OCI-LY7 (cell line): ENCODE measurements around the gene AGBL4. TPM values are rescaled to one million over a fixed set of nuclear protein-coding genes. Genes with fewer than 3 reads are reported as not detected.

ENCODE experiments used
- BruUV-seq: library from RNA; stranded (reverse); fragments of 400-500 nt; replicated peaks from 2 replicates; lab custom pipeline; 2021; lab: Mats Ljungman, UMichigan
- CTCF ChIA-PET: fragments of 300-600 bp; sonication (Branson Sonifier 250); formaldehyde crosslinking; loops from one replicate; lab custom pipeline; 2022; ENCODE audit warnings: antibody characterized with exemption; ENCODE audit not compliant: unreplicated experiment; lab: Charles Lee
- POLR2A ChIA-PET: fragments of 300-600 bp; sonication (Branson Sonifier 250); formaldehyde crosslinking; loops from one replicate; lab custom pipeline; 2022; ENCODE audit warnings: antibody characterized with exemption; lab: Charles Lee
- DNase-seq: peaks from one replicate; pipeline ENCODE4 v3.0.0-alpha.2; 2015; ENCODE audit warnings: low spot score
- H2AFZ ChIP-seq: fragments of 200-600 bp; sonication (generic), shearing (Covaris generic); 2 replicates; pipeline ENCODE4 v1.6.1; 2014; ENCODE audit warnings: mild to moderate bottlenecking, antibody characterized with exemption, low read length, moderate library complexity
- H3K27ac ChIP-seq: fragments of 200-600 bp; sonication (generic); 2 replicates; pipeline ENCODE4 v1.5.1; 2014; ENCODE audit warnings: mixed run types, low read depth, mild to moderate bottlenecking, moderate library complexity, low read length, inconsistent platforms; ENCODE audit not compliant: poor library complexity, severe bottlenecking
- H3K36me3 ChIP-seq: fragments of 200-600 bp; sonication (generic); 2 replicates; pipeline ENCODE4 v1.6.1; 2014; ENCODE audit warnings: mild to moderate bottlenecking, antibody characterized with exemption, low read length, moderate library complexity, mixed read lengths; ENCODE audit not compliant: insufficient read depth
- H3K4me1 ChIP-seq: fragments of 200-600 bp; sonication (generic); 2 replicates; pipeline ENCODE4 v1.5.1; 2014; ENCODE audit warnings: mild to moderate bottlenecking, low read length; ENCODE audit not compliant: insufficient read depth, poor library complexity, severe bottlenecking
- H3K4me2 ChIP-seq: fragments of 200-600 bp; sonication (generic); 2 replicates; pipeline ENCODE4 v1.6.1; 2014; ENCODE audit warnings: mild to moderate bottlenecking, low read length
- H3K4me3 ChIP-seq: fragments of 200-600 bp; sonication (generic); 2 replicates; pipeline ENCODE4 v1.5.1; 2014; ENCODE audit warnings: mild to moderate bottlenecking, low read depth, low read length; ENCODE audit not compliant: poor library complexity, severe bottlenecking
- H3K79me2 ChIP-seq: fragments of 200-600 bp; sonication (generic); 2 replicates; pipeline ENCODE4 v1.6.1; 2016; ENCODE audit warnings: low read depth, mild to moderate bottlenecking, low read length, moderate library complexity, mixed read lengths; ENCODE audit not compliant: insufficient read depth
- H3K9me2 ChIP-seq: fragments of 200-600 bp; sonication (generic); 2 replicates; pipeline ENCODE4 v1.6.1; 2016; ENCODE audit warnings: mild to moderate bottlenecking, low read length, mixed read lengths; ENCODE audit not compliant: insufficient read depth
- H3K9me3 ChIP-seq: fragments of 200-600 bp; sonication (generic); 2 replicates; pipeline ENCODE4 v1.6.1; 2014; ENCODE audit warnings: mild to moderate bottlenecking, mixed run types, low read length, mixed read lengths
- H4K20me1 ChIP-seq: fragments of 200-600 bp; sonication (generic); 2 replicates; pipeline ENCODE4 v1.6.1; 2014; ENCODE audit warnings: mild to moderate bottlenecking, antibody characterized with exemption, low read length, moderate library complexity, mixed read lengths; ENCODE audit not compliant: insufficient read depth
- EZH2phosphoT487 ChIP-seq: fragments of 200-600 bp; sonication (generic); IDR thresholded peaks from 2 replicates; pipeline ENCODE4 v1.6.1; 2018; ENCODE audit warnings: low read depth, borderline replicate concordance, mild to moderate bottlenecking, mixed run types, antibody characterized with exemption, low read length, moderate library complexity, mixed read lengths
- intact Hi-C: fragments of 100-400 bp; cut with micrococcal nuclease; formaldehyde crosslinking; loops from one replicate; pipeline ENCODE4 v1.10.0; 2022; ENCODE audit not compliant: unreplicated experiment
- total RNA-seq, 2 experiments: library from RNA; depleted of rRNA in 1 of 2; stranded (reverse); fragments of >200 nt in 1 of 2; shearing (Covaris generic) in 1 of 2; gene quantifications; 2 replicates each; pipeline ENCODE4 v1.2.3, GENCODE V29; 2014 to 2022
- TF ChIP-seq, protein P1 (sequence below): fragments of 200-600 bp; sonication (generic); conservative IDR thresholded peaks from 2 replicates; pipeline ENCODE4 v1.5.1; 2014; ENCODE audit warnings: mild to moderate bottlenecking, antibody characterized with exemption, low read length, moderate library complexity, mixed read lengths

AGBL4 gene
- total RNA-seq, 2 experiments from 2014 or later: not detected

GRCh38 chr1:48718705-48719104 lies 1305.0 kb downstream of the AGBL4 start:
- no peaks in the 10 kb centered on the region for H3K36me3 ChIP-seq
- no peaks in the 10 kb centered on the region for H3K79me2 ChIP-seq
- no peak for TF ChIP-seq EZH2phosphoT487
- TF ChIP-seq, protein P1, sequence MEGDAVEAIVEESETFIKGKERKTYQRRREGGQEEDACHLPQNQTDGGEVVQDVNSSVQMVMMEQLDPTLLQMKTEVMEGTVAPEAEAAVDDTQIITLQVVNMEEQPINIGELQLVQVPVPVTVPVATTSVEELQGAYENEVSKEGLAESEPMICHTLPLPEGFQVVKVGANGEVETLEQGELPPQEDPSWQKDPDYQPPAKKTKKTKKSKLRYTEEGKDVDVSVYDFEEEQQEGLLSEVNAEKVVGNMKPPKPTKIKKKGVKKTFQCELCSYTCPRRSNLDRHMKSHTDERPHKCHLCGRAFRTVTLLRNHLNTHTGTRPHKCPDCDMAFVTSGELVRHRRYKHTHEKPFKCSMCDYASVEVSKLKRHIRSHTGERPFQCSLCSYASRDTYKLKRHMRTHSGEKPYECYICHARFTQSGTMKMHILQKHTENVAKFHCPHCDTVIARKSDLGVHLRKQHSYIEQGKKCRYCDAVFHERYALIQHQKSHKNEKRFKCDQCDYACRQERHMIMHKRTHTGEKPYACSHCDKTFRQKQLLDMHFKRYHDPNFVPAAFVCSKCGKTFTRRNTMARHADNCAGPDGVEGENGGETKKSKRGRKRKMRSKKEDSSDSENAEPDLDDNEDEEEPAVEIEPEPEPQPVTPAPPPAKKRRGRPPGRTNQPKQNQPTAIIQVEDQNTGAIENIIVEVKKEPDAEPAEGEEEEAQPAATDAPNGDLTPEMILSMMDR: no peak
- intact Hi-C loops: no loop called here
- ChIA-PET POLR2A (interaction anchor here (0.5 to 0.7 kb wide), 3 partner anchors 14 to 129 kb away, joined by 3 to 4 read pairs (median 3); no protein-coding TSS in a partner anchor), CTCF (no interaction called here)
- DNase-seq: no peak
- H3K27ac ChIP-seq: no peak overlapping the region
- H3K4me1 ChIP-seq: no peaks in the 10 kb centered on the region
- no peaks in the 10 kb centered on the region for H3K9me3 ChIP-seq
- no peak overlapping the region for H3K4me2 ChIP-seq
- no peak overlapping the region for H3K4me3 ChIP-seq
- no TSS peak for BruUV-seq
- H3K9me2 ChIP-seq: no peaks in the 10 kb centered on the region
- no peaks in the 10 kb centered on the region for H4K20me1 ChIP-seq
- no peak overlapping the region for H2AFZ ChIP-seq

- no peaks in the 10 kb centered on the region for H3K9me2 ChIP-seq
- H3K4me1 ChIP-seq: no peaks in the 10 kb centered on the region
- no peak overlapping the region for H3K4me3 ChIP-seq
- H3K4me2 ChIP-seq: no peak overlapping the region
- no peak for TF ChIP-seq EZH2phosphoT487
- TF ChIP-seq, protein P1: no peak
- no peak for DNase-seq
- ChIA-PET POLR2A (interaction anchor here (0.5 to 0.7 kb wide), 2 partner anchors 18 to 128 kb away, joined by 3 to 4 read pairs; no protein-coding TSS in a partner anchor), CTCF (no interaction called here)
- H3K9me3 ChIP-seq: no peaks in the 10 kb centered on the region
- H3K79me2 ChIP-seq: no peaks in the 10 kb centered on the region
- no peaks in the 10 kb centered on the region for H3K36me3 ChIP-seq
- no peak overlapping the region for H3K27ac ChIP-seq
- no peaks in the 10 kb centered on the region for H4K20me1 ChIP-seq
- no TSS peak for BruUV-seq
- intact Hi-C loops: no loop called here
- H2AFZ ChIP-seq: no peak overlapping the region
These were observed 1305.6 kb downstream of the AGBL4 start for GRCh38 chr1:48718116-48718630.

DNA sequence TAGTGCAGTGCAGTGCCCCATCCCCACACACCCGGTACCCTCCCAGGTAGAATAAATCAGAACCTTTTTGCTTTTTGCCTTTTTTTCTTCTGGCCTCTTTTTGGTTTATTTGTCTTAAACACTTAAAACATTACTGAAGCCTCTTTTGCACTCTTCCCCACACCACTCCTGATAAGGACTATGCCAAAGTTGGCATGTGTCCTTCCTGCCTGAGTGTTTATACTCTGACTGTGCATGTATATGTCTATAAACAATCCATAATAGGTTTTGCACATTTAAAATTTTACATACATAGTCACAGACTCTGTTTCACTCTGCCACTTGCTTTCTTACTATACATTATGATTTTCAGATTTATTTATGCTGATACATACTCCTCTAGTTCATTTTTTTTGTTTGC lies 1306.7 kb downstream of the AGBL4 start:
- intact Hi-C loops: no loop called here
- no peaks in the 10 kb centered on the region for H3K4me1 ChIP-seq
- TF ChIP-seq, protein P1: no peak
- TF ChIP-seq EZH2phosphoT487: no peak
- H3K36me3 ChIP-seq: no peaks in the 10 kb centered on the region
- POLR2A ChIA-PET: interaction anchor here (0.6 kb wide), 1 partner anchor 1386 kb away, joined by 3 read pairs; no protein-coding TSS in a partner anchor
- no peaks in the 10 kb centered on the region for H4K20me1 ChIP-seq
- no peaks in the 10 kb centered on the region for H3K9me2 ChIP-seq
- no peaks in the 10 kb centered on the region for H3K79me2 ChIP-seq
- no peak for DNase-seq
- H3K4me3 ChIP-seq: no peak overlapping the region
- H3K27ac ChIP-seq: no peak overlapping the region
- no peak overlapping the region for H2AFZ ChIP-seq
- CTCF ChIA-PET: no interaction called here
- H3K9me3 ChIP-seq: no peaks in the 10 kb centered on the region
- BruUV-seq: no TSS peak
- H3K4me2 ChIP-seq: no peak overlapping the region
